WERI-Rb-1 (cell line): ENCODE data around the gene STEAP3.

Source experiments
- DNase-seq: peaks from one replicate; pipeline ENCODE4 v3.0.0-alpha.2; 2020
- H3K27ac ChIP-seq: fragments of 250-450 bp; sonication (Bioruptor Pico); 2 replicates; pipeline ENCODE4 v1.5.1; 2020; ENCODE audit warnings: mild to moderate bottlenecking, moderate library complexity
- H3K27me3 ChIP-seq: fragments of 250-450 bp; sonication (Bioruptor Pico); 2 replicates; pipeline ENCODE4 v1.5.1; 2021; ENCODE audit warnings: mild to moderate bottlenecking, low read depth, moderate library complexity; ENCODE audit not compliant: insufficient read depth, severe bottlenecking
- H3K36me3 ChIP-seq: fragments of 250-450 bp; sonication (Bioruptor Pico); 2 replicates; pipeline ENCODE4 v1.5.1; 2020; ENCODE audit warnings: mild to moderate bottlenecking, moderate library complexity
- H3K4me3 ChIP-seq: 2 replicates; pipeline ENCODE4 v1.5.1; 2011; ENCODE audit warnings: low read depth, mild to moderate bottlenecking, control low read depth, low read length
- H3K9me3 ChIP-seq: fragments of 250-450 bp; sonication (Bioruptor Pico); 2 replicates; pipeline ENCODE4 v1.5.1; 2021; ENCODE audit warnings: mild to moderate bottlenecking, moderate library complexity; ENCODE audit not compliant: severe bottlenecking
- CTCF ChIP-seq: IDR thresholded peaks from 2 replicates; pipeline ENCODE4 v1.5.1; 2011; ENCODE audit warnings: low read depth, mild to moderate bottlenecking, control low read depth, inconsistent platforms, low read length

The STEAP3 gene

GRCh38 chr2:119195887-119196286, 27.7 kb upstream of the STEAP3 start:
- no peak for TF ChIP-seq CTCF
- H3K36me3 ChIP-seq = no peaks in the 10 kb centered on the region
- H3K27ac ChIP-seq = no peak overlapping the region
- H3K4me3 ChIP-seq = no peak overlapping the region
- no peaks in the 10 kb centered on the region for H3K27me3 ChIP-seq
- no peak for DNase-seq
- no peaks in the 10 kb centered on the region for H3K9me3 ChIP-seq

- H3K4me3 ChIP-seq = no peak overlapping the region
- H3K27ac ChIP-seq = no peak overlapping the region
- no peak for DNase-seq
These were observed 27.1 kb upstream of the STEAP3 start for GRCh38 chr2:119196301-119197125.

GRCh38 chr2:119197126-119197405, 26.6 kb upstream of the STEAP3 start:
- DNase-seq = no peak
- Histone ChIP-seq H3K9me3 (no peaks in the 10 kb centered on the region), H3K27ac (no peak overlapping the region), H3K27me3 (no peaks in the 10 kb centered on the region), H3K36me3 (no peaks in the 10 kb centered on the region), H3K4me3 (no peak overlapping the region)
- TF ChIP-seq CTCF = no peak

More at GRCh38 chr2:119196301-119197125, 27.1 kb upstream of the STEAP3 start:
- no peak for TF ChIP-seq CTCF
- H3K36me3 ChIP-seq = no peaks in the 10 kb centered on the region
- no peaks in the 10 kb centered on the region for H3K27me3 ChIP-seq
- no peaks in the 10 kb centered on the region for H3K9me3 ChIP-seq

- H3K9me3 ChIP-seq = no peaks in the 10 kb centered on the region
- no peaks in the 10 kb centered on the region for H3K27me3 ChIP-seq
- DNase-seq = no peak
- H3K36me3 ChIP-seq = no peaks in the 10 kb centered on the region
- H3K27ac ChIP-seq = no peak overlapping the region
- no peak overlapping the region for H3K4me3 ChIP-seq
- TF ChIP-seq CTCF = no peak
These were observed 25.9 kb upstream of the STEAP3 start for GRCh38 chr2:119197529-119198239.

GRCh38 chr2:119198240-119198840, 25.3 kb upstream of the STEAP3 start:
- Histone ChIP-seq H3K36me3 (no peaks in the 10 kb centered on the region), H3K9me3 (no peaks in the 10 kb centered on the region), H3K27me3 (no peaks in the 10 kb centered on the region), H3K27ac (no peak overlapping the region), H3K4me3 (no peak overlapping the region)
- no peak for TF ChIP-seq CTCF
- DNase-seq = no peak
